Testis (tissue), 3 donors: ENCODE data around the gene FAM136A. TPM values are rescaled to one million over a fixed set of nuclear protein-coding genes. Genes with fewer than 3 reads are reported as not detected.
"Not testable (repeated sequence)": the region's sequence is repeated elsewhere in the genome, so short reads cannot be mapped to it uniquely, and the experiment has no call there.

ENCODE experiments used
- DNase-seq: peaks from one replicate; pipeline ENCODE4 v3.0.0-alpha.2; 2019
- H3K27ac ChIP-seq, 2 donors: fragments of 200-600 bp; sonication (generic); one replicate each; pipeline ENCODE4 v1.5.1; 2019
- H3K27me3 ChIP-seq: fragments of 200-600 bp; sonication (generic); one replicate; pipeline ENCODE4 v1.5.1; 2019
- H3K36me3 ChIP-seq: fragments of 200-600 bp; sonication (generic); one replicate; pipeline ENCODE4 v1.5.1; 2017; ENCODE audit warnings: low read depth; ENCODE audit errors: missing control alignments
- H3K4me1 ChIP-seq: fragments of 200-600 bp; sonication (generic); one replicate; pipeline ENCODE4 v1.5.1; 2019
- H3K4me3 ChIP-seq, 2 donors: fragments of 200-600 bp; sonication (generic); one replicate each; pipeline ENCODE4 v1.5.1; 2017 to 2019
- H3K9me3 ChIP-seq: fragments of 200-600 bp; sonication (generic); one replicate; pipeline ENCODE4 v1.5.1; 2017
- CTCF ChIP-seq, 3 experiments: fragments of 450-650 bp in 2 of 3; fragments of 200-600 bp in 1 of 3; sonication (generic) in 1 of 3; IDR thresholded peaks; one replicate each; pipeline ENCODE4 v1.5.1; 2016 to 2019; ENCODE audit warnings: antibody characterized with exemption in 3 of 3, mild to moderate bottlenecking in 2 of 3, moderate library complexity in 1 of 3
- POLR2A ChIP-seq: fragments of 450-650 bp; IDR thresholded peaks from one replicate; pipeline ENCODE4 v1.6.1; 2017; ENCODE audit warnings: antibody characterized with exemption, mild to moderate bottlenecking, moderate library complexity
- WGBS, 2 donors: methylation state at CpG; one replicate each; pipeline ENCODE4 v1.1.5; 2018; 5-methylcytosine and 5-hydroxymethylcytosine counted together
- intact Hi-C: fragments of 100-400 bp; cut with DNase I; formaldehyde crosslinking; loops from one replicate; pipeline ENCODE4 v1.15.1; 2023; ENCODE audit warnings: low total_unique reads
- polyA plus RNA-seq: library from polyadenylated mRNA; stranded (reverse); fragments of 350-450 nt; fragmentation: Illumina TruSeq; extraction: RNeasy Lipid Tissue Mini Kit (QIAGEN cat#74804); gene quantifications from one replicate; pipeline ENCODE4 v1.2.3, GENCODE V29; 2014; ENCODE audit warnings: low read depth, low replicate concordance; ENCODE audit not compliant: insufficient read depth
- total RNA-seq, 2 donors: library from RNA; depleted of rRNA; stranded (reverse); fragments of >200 nt; gene quantifications; one replicate each; pipeline ENCODE4 v1.2.3, GENCODE V29; 2016

The FAM136A gene
- total and polyA plus RNA-seq, 3 donors from 2014 or later: 19.8 to 25.3 (median 24.8) TPM

- Histone ChIP-seq H3K36me3 (no peaks in the 10 kb centered on the region), H3K27me3 (no peaks in the 10 kb centered on the region), H3K9me3 (no peaks in the 10 kb centered on the region), H3K4me3 (no peak overlapping the region), H3K4me1 (no peaks in the 10 kb centered on the region), H3K27ac (no peak overlapping the region)
- WGBS, 2 donors: 77 to 82% methylated on average over 3 of the region's 3 CpGs
- no peak for DNase-seq
- intact Hi-C loops: no loop called here
- no peak for TF ChIP-seq CTCF (IDR thresholded peaks at IDR 0.05)
- TF ChIP-seq POLR2A: no peak
Measured at GRCh38 chr2:70303186-70303585, 1.3 kb upstream of the FAM136A start.

DNA sequence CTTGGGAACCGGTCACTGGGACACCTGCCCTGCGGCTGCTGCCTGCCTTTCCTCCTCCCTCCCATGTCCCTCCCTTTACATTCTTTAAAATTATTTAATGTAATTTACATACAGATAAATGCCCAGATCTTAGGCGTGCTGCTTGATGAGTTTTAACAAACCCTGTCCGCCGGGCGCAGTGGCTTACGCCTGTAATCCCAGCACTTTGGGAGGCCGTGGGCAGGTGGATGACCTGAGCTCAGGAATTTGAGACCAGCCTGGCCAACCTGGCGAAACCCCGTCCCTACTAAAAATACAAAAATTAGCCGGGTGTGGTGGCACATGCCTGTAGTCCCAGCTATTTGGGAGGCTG lies 304 bp upstream of the FAM136A start:
- intact Hi-C loops, H3K9me3 ChIP-seq, H3K27me3 ChIP-seq, H3K4me1 ChIP-seq, DNase-seq, H3K36me3 ChIP-seq: not testable (repeated sequence)
- Histone ChIP-seq H3K4me3 (peak overlapping the region; percentile 93 to 97), H3K27ac (peak overlapping the region in 1 of 2 donors; percentile 90)
- 32 to 34% methylated on average over 11 of the region's 11 CpGs for whole genome bisulfite sequencing, 2 donors

GRCh38 chr2:70300771-70301343 lies 1.0 kb downstream of the FAM136A start:
- TF ChIP-seq POLR2A (no peak), CTCF (IDR thresholded peaks at IDR 0.05) (peak in 1 of 3 experiments; percentile 27)
- intact Hi-C loops: no loop called here
- Histone ChIP-seq H3K9me3 (no peaks in the 10 kb centered on the region), H3K4me1 (no peaks in the 10 kb centered on the region), H3K27ac (peak overlapping the region; percentile 78 to 90), H3K4me3 (peak overlapping the region; percentile 93 to 97), H3K27me3 (no peaks in the 10 kb centered on the region), H3K36me3 (no peaks in the 10 kb centered on the region)
- no peak for DNase-seq
- WGBS, 2 donors: 49 to 55% methylated on average over 10 of the region's 10 CpGs

DNA sequence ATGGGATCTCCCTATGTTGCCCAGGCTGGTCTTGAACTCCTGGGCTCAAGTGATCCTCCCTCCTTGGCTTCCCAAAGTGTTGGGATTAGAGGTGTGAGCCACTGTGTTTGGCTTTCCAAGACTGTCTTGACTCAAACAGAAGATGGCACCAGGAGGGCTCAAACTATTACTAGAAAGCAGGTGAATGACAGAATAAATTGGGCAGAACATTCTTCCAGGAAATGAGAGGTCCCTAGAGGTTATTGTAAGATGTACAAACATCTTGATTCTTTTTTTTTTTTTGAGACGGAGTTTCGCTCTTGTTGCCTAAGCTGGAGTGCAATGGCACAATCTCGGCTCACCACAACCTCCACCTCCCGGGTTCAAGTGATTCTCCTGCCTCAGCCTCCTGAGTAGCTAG lies 4.0 kb downstream of the FAM136A start:
- intact Hi-C loops, H3K4me3 ChIP-seq, DNase-seq, H3K9me3 ChIP-seq, H3K27me3 ChIP-seq, H3K27ac ChIP-seq, H3K4me1 ChIP-seq, H3K36me3 ChIP-seq: not testable (repeated sequence)
- WGBS, 2 donors: 94 to 98% methylated on average over 4 of the region's 4 CpGs

- 88% methylated on average over 5 of the region's 5 CpGs for WGBS, 2 donors
- Histone ChIP-seq H3K4me3 (no peak overlapping the region), H3K27ac (no peak overlapping the region), H3K4me1 (no peaks in the 10 kb centered on the region), H3K27me3 (no peaks in the 10 kb centered on the region), H3K9me3 (no peaks in the 10 kb centered on the region), H3K36me3 (no peaks in the 10 kb centered on the region)
- no peak for TF ChIP-seq POLR2A
- no peak for TF ChIP-seq CTCF (IDR thresholded peaks at IDR 0.05)
- DNase-seq: no peak
- intact Hi-C loops: no loop called here
Measured at GRCh38 chr2:70283500-70284191, 18.2 kb downstream of the FAM136A start.

DNA sequence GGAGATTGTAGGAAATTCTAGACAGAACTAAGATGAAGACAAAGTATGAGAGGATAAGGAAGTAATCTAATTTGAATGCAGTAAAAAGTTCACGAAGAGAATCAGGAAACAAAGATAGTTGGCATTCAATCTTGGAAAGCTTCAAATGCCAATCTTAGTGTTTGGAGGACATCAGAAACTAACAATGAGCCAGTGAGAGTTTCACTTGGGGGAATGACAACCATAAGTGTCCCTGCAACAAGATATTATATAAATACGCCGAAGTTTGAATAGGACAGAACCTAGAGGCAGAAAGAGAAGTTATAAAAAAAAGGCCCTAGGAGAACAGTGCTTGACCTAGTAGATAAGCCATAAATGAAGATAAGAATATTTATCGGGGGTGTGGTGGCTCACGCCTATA lies 19.4 kb downstream of the FAM136A start:
- Histone ChIP-seq H3K27ac (no peak overlapping the region), H3K4me1 (no peaks in the 10 kb centered on the region), H3K27me3 (no peaks in the 10 kb centered on the region), H3K4me3 (no peak overlapping the region), H3K9me3 (no peaks in the 10 kb centered on the region), H3K36me3 (no peaks in the 10 kb centered on the region)
- WGBS, 2 donors: 85 to 86% methylated on average over 5 of the region's 5 CpGs
- DNase-seq: no peak
- TF ChIP-seq POLR2A (no peak), CTCF (IDR thresholded peaks at IDR 0.05) (no peak)
- intact Hi-C loops: no loop called here
